K562 (cell line): ENCODE measurements around the gene DNAJC11. TPM values are rescaled to one million over a fixed set of nuclear protein-coding genes. Genes with fewer than 3 reads are reported as not detected.
A peak's percentile ranks its signal among the peaks of the same experiment; 100 is the strongest.

Experiments used
- CTCF ChIP-seq, 3 experiments: IDR thresholded peaks in 2 of 3; conservative IDR thresholded peaks in 1 of 3; 2 replicates each; pipeline ENCODE4 v1.5.1; 2011 to 2012; ENCODE audit warnings: low read length in 3 of 3, mild to moderate bottlenecking in 3 of 3, control low read depth in 2 of 3, improper control_type of control experiment in 1 of 3, inconsistent platforms in 1 of 3, low read depth in 1 of 3, mixed read lengths in 1 of 3, moderate library complexity in 1 of 3; ENCODE audit not compliant: insufficient read depth in 2 of 3
- GMEB1 ChIP-seq: fragments of 250-450 bp; sonication (Bioruptor Pico); IDR thresholded peaks from 2 replicates; pipeline ENCODE4 v1.4.0; 2020; ENCODE audit warnings: mild to moderate bottlenecking
- MGA ChIP-seq: fragments of 450-650 bp; IDR thresholded peaks from 2 replicates; pipeline ENCODE4 v1.6.1; 2016; ENCODE audit warnings: mild to moderate bottlenecking, moderate library complexity
- MTA3 ChIP-seq: fragments of 450-650 bp; formaldehyde crosslinking; IDR thresholded peaks from 2 replicates; pipeline ENCODE4 v1.6.1; 2017; ENCODE audit warnings: mild to moderate bottlenecking, borderline replicate concordance
- NCOA6 ChIP-seq: fragments of 450-650 bp; IDR thresholded peaks from 2 replicates; pipeline ENCODE4 v1.6.1; 2017; ENCODE audit warnings: mild to moderate bottlenecking
- POLR2H ChIP-seq: IDR thresholded peaks from 2 replicates; pipeline ENCODE4 v1.6.1; 2016; ENCODE audit warnings: missing genetic modification characterization, low read depth, mild to moderate bottlenecking, control low read depth, missing compliant biosample characterization, moderate library complexity
- RAD51 ChIP-seq: fragments of 450-650 bp; IDR thresholded peaks from 2 replicates; pipeline ENCODE4 v1.7.1; 2016; ENCODE audit warnings: low read depth, mild to moderate bottlenecking, borderline replicate concordance
- STAT5B ChIP-seq: fragments of 250-450 bp; sonication (Bioruptor Pico); IDR thresholded peaks from 2 replicates; pipeline ENCODE4 v1.8.0; 2021; ENCODE audit warnings: mild to moderate bottlenecking, inconsistent platforms
- ZNF277 ChIP-seq: fragments of 250-450 bp; sonication (Bioruptor Pico); IDR thresholded peaks from 2 replicates; pipeline ENCODE4 v1.8.0; 2022; ENCODE audit warnings: inconsistent platforms, mild to moderate bottlenecking, moderate library complexity, borderline replicate concordance
- polyA plus RNA-seq, 8 experiments: library from polyadenylated mRNA; depleted of rRNA in 4 of 8; stranded (reverse) in 5 of 8; unstranded in 3 of 8; fragments of >200 nt; fragmentation: Nextera tagmentation in 2 of 8; fragmentation: Illumina TruSeq in 1 of 8; extraction: Ambion mirVana in 2 of 8; extraction: Trizol in 1 of 8; gene quantifications; 2 replicates each; pipeline versions ENCODE4 v1.2.1 to v1.2.3, GENCODE V29; 2011 to 2014; ENCODE audit warnings: inconsistent platforms in 1 of 8, missing spikeins in 1 of 8
- total RNA-seq, 7 experiments: library from RNA; depleted of rRNA in 6 of 7; stranded (reverse); fragments of >200 nt in 6 of 7; fragmentation: Illumina TruSeq in 2 of 7; extraction: Trizol in 2 of 7; gene quantifications; 2 replicates each; pipeline versions ENCODE4 v1.2.1 to v1.2.3, GENCODE V29; 2011 to 2021; ENCODE audit warnings: low replicate concordance in 1 of 7

The DNAJC11 gene
- total and polyA plus RNA-seq, 9 of the 15 experiments (the other 6 are each of a cell fraction or from before 2014, with no cell fraction given) = 14.1 to 123 (median 76.6) TPM

GRCh38 chr1:6601049-6601922 lies 100.3 kb downstream of the DNAJC11 start (continued):
- TF ChIP-seq MGA = no peak; the same call in 1 of the 2 replicates
- peak; percentile 96 for TF ChIP-seq RAD51
- TF ChIP-seq CTCF (IDR thresholded peaks at IDR 0.05 in 2 of 3, conservative IDR thresholded peaks at IDR 0.05 in 1 of 3; ENCODE audit: insufficient read depth in 2 of 3, low read depth in 1 of 3, low read length in 3 of 3) = 0 out of 6 replicates have a peak, but pooled peaks of 1 of the 3 experiments have one; percentile 21
- TF ChIP-seq NCOA6 = no peak
- 0 out of 2 replicates have a peak, but pooled peaks have one; percentile 42 for TF ChIP-seq ZNF277 (CRISPR knock-in tag)
- TF ChIP-seq GMEB1 (CRISPR knock-in tag) = 0 out of 2 replicates have a peak, but pooled peaks have one; percentile 14
- TF ChIP-seq STAT5B = no peak
- TF ChIP-seq POLR2H (tag) = peak; percentile 62
- peak; percentile 0; the same call in 1 of the 2 replicates for TF ChIP-seq MTA3
